Omental fat pad (tissue), 4 donors: ENCODE measurements around the gene IRAK1. TPM values are rescaled to one million over a fixed set of nuclear protein-coding genes. Genes with fewer than 3 reads are reported as not detected.

Source experiments
- ATAC-seq: fragments of 150-250 bp; one replicate; pipeline ENCODE4 v1.9.1; 2016; ENCODE audit warnings: mild to moderate bottlenecking, moderate library complexity; ENCODE audit not compliant: low FRiP score
- DNase-seq: peaks from one replicate; pipeline ENCODE4 v3.0.0-alpha.2; 2019; ENCODE audit warnings: low spot score
- CTCF ChIP-seq, 3 donors: fragments of 450-650 bp; IDR thresholded peaks; one replicate each; pipeline ENCODE4 v1.5.1; 2016 to 2017; ENCODE audit warnings: antibody characterized with exemption in 3 of 3, mild to moderate bottlenecking in 3 of 3, moderate library complexity in 2 of 3
- total RNA-seq, 4 donors: library from RNA; depleted of rRNA; stranded (reverse); fragments of >200 nt; gene quantifications; one replicate each; pipeline ENCODE4 v1.1.0, GENCODE V29; 2016

Gene IRAK1
- total RNA-seq, 4 donors from 2014 or later, result 43.1 to 85.3 (median 78.4) TPM

GRCh38 chrX:154032653-154033052, 13.0 kb upstream of the IRAK1 start:
- DNase-seq, result no peak
- TF ChIP-seq CTCF (IDR thresholded peaks at IDR 0.05), result no peak
- no peak for ATAC-seq

DNA sequence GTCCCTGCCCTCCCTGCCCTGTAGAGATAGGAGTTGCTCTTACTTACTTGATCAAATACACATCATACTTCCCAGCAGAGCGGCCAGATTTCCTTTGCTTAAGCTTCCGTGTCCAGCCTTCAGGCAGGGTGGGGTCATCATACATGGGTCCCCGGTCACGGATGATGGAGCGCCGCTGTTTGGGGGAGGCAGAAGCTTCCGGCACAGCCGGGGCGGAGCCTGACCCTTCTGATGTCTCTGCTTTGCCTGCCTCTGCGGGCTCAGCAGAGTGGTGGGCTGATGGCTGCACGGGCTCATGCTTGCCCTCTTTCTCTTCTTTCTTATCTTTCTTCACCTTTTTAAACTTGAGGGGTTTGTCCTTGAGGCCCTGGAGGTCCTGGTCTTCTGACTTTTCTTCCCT, 12.5 kb upstream of the IRAK1 start:
- TF ChIP-seq CTCF (IDR thresholded peaks at IDR 0.05), result no peak
- no peak for ATAC-seq

DNA sequence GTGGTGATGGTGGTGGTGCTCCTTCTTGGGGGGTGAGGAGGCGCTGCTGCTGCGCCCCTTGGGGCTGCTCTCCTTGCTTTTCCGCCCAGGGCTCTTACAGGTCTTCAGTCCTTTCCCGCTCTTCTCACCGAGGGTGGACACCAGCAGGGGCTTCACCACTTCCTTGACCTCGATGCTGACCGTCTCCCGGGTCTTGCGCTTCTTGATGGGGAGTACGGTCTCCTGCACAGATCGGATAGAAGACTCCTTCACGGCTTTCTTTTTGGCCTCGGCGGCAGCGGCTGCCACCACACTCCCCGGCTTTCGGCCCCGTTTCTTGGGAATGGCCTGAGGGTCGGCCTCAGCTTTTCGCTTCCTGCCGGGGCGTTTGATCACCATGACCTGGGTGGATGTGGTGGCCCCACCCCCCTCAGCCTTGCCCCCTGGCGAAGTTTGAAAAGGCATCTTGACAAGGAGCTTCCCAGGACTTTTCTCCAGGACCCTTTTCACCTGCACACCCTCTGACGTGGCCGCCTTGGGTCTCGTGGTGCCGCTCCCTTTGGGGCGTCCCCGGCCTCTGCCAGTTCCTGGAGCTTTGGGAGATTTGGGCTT, 11.1 kb upstream of the IRAK1 start:
- ATAC-seq, result no peak
- no peak for DNase-seq
- TF ChIP-seq CTCF (IDR thresholded peaks at IDR 0.05), result no peak

More for the DNA sequence above, 12.5 kb upstream of the IRAK1 start:
- no peak for DNase-seq

GRCh38 chrX:154030266-154030665, 10.6 kb upstream of the IRAK1 start:
- DNase-seq (no peak), ATAC-seq (no peak)
- no peak for TF ChIP-seq CTCF (IDR thresholded peaks at IDR 0.05)

DNA sequence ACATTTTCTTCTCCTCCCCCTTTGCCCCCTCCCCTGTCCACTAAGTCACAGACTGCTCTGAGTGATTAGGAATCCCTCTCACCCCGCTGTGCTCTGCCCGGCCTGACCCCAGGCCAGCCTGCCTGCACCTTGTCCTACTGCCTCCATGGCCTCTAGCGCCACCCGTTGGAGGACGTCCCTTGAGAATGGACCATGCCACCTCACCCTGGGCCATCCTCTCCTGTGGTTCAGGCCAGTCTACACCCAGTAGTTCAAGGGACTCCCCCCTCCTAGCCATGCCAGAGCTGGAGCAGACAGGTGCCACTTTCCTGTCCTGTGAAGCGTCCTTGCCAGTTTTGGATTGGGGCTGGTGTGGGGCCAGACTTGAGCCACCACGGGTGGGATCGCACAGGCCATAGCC, 9.7 kb upstream of the IRAK1 start:
- DNase-seq (no peak), ATAC-seq (no peak)
- no peak for TF ChIP-seq CTCF (IDR thresholded peaks at IDR 0.05)

GRCh38 chrX:154028502-154029184, 8.9 kb upstream of the IRAK1 start:
- ATAC-seq (no peak), DNase-seq (no peak)
- no peak for TF ChIP-seq CTCF (IDR thresholded peaks at IDR 0.05)

DNA sequence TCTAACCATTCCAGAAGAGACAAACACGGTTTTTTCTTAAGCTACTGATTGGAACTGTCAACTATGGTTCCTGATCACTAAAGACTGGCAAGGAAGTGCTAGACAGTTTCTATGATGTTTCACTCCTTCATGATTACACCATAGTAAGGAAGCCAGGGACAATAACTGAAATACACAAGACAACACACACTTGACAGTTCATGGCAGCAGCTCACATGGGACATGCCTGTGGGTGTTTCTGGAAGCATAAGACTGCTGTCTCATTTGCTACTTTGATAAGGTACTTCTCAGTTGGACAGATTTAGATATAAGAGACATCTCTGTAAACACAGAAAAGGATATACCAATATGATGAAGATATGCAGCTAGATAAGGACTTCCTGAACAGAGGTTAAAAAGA, 8.3 kb upstream of the IRAK1 start:
- ATAC-seq (no peak), DNase-seq (no peak)
- TF ChIP-seq CTCF (IDR thresholded peaks at IDR 0.05), result no peak
